Panc1 (cell line): ENCODE data around the gene RAD51C.

ENCODE experiments used
- CTCF ChIP-seq: fragments of 450-650 bp; IDR thresholded peaks from 2 replicates; pipeline ENCODE4 v1.5.1; 2017; ENCODE audit warnings: mild to moderate bottlenecking
- SIN3A ChIP-seq: IDR thresholded peaks from 2 replicates; pipeline ENCODE4 v1.6.1; 2012; ENCODE audit warnings: low read depth, mild to moderate bottlenecking, low read length, moderate library complexity, borderline replicate concordance; ENCODE audit not compliant: insufficient read depth
- TCF7L2 ChIP-seq: IDR thresholded peaks from 2 replicates; pipeline ENCODE4 v1.6.1; 2011; ENCODE audit warnings: mild to moderate bottlenecking, low read depth, low read length, inconsistent platforms

- TF ChIP-seq TCF7L2 (no peak), SIN3A (no peak), CTCF (no peak)
Observed at GRCh38 chr17:58680038-58680369, 12.4 kb upstream of the RAD51C start.
